Activated B cell treated with CpG ODN at 0.5 μM for 24 hours (primary cell): Measurements from ENCODE around the gene HOXC11. TPM values are rescaled to one million over a fixed set of nuclear protein-coding genes. Genes with fewer than 3 reads are reported as not detected.

Experiments used
- ATAC-seq: fragments of 200-7000 bp; cut with Tn5 transposase; one replicate; pipeline ENCODE4 v1.10.0; 2021; ENCODE audit warnings: low read depth, mild to moderate bottlenecking, moderate library complexity
- CTCF ChIA-PET: fragments of 350-600 bp; sonication (Branson Sonifier 250); formaldehyde crosslinking; loops from one replicate; lab custom pipeline; 2021; ENCODE audit warnings: antibody characterized with exemption; lab: Charles Lee
- POLR2A ChIA-PET: fragments of 350-600 bp; sonication (Branson Sonifier 250); formaldehyde crosslinking; loops from one replicate; lab custom pipeline; 2021; ENCODE audit warnings: antibody characterized with exemption; lab: Charles Lee
- DNase-seq: peaks from one replicate; pipeline ENCODE4 v3.0.0; 2022
- H3K27ac Mint-ChIP-seq: one replicate; pipeline ENCODE4 v1.8.0; 2020; ENCODE audit warnings: mixed read lengths
- H3K27me3 Mint-ChIP-seq: one replicate; pipeline ENCODE4 v1.8.0; 2021; ENCODE audit warnings: mixed read lengths
- H3K36me3 Mint-ChIP-seq: one replicate; pipeline ENCODE4 v1.8.0; 2021; ENCODE audit warnings: low read depth, mixed read lengths
- H3K4me1 Mint-ChIP-seq: one replicate; pipeline ENCODE4 v1.8.0; 2021; ENCODE audit warnings: mixed read lengths
- H3K4me3 Mint-ChIP-seq: one replicate; pipeline ENCODE4 v1.8.0; 2020; ENCODE audit warnings: mild to moderate bottlenecking, mixed read lengths
- H3K9me3 Mint-ChIP-seq: one replicate; pipeline ENCODE4 v1.8.0; 2020; ENCODE audit warnings: mixed read lengths
- intact Hi-C: fragments of 100-400 bp; cut with micrococcal nuclease; formaldehyde crosslinking; loops from one replicate; pipeline ENCODE4 v1.15.1; 2024
- total RNA-seq: library from RNA; stranded (reverse); gene quantifications from 2 replicates; pipeline ENCODE4 v1.2.3, GENCODE V29; 2022
- TF ChIP-seq, protein P1 (sequence below): fragments of 200-600 bp; IDR thresholded peaks from one replicate; pipeline ENCODE4 v1.8.0; 2022; ENCODE audit warnings: antibody characterized with exemption, mild to moderate bottlenecking

Gene HOXC11
- total RNA-seq, 1 donor from 2014 or later: not detected

DNA sequence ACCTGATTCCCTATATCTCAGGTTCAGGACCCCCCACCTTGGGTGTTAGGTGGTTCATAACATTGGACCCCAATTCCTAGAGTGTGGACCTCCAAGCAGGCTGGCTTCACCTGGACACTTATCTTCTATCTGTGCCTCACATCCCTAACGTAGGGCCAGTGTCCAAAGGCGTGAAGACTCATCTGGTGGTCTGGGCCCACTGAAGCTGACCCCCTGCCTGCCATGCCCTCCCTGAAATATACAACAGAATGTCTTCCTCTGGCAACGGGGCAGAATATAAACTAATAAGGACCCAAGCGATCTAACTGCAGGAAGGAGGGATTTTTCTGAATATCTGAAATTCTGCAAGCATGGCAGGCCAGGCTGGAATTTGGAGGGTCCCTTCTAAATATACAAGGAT, 28.7 kb upstream of the HOXC11 start:
- no peak for ATAC-seq
- Mint-ChIP-seq H3K4me3 (no peak overlapping the region), H3K4me1 (no peaks in the 10 kb centered on the region), H3K27ac (no peak overlapping the region), H3K36me3 (no peaks in the 10 kb centered on the region), H3K9me3 (no peaks in the 10 kb centered on the region), H3K27me3 (peaks cover 78% of the 10 kb centered on the region)
- ChIA-PET POLR2A (no interaction called here), CTCF (no interaction called here)
- intact Hi-C loops: no loop called here
- DNase-seq: no peak
- TF ChIP-seq, protein P1, sequence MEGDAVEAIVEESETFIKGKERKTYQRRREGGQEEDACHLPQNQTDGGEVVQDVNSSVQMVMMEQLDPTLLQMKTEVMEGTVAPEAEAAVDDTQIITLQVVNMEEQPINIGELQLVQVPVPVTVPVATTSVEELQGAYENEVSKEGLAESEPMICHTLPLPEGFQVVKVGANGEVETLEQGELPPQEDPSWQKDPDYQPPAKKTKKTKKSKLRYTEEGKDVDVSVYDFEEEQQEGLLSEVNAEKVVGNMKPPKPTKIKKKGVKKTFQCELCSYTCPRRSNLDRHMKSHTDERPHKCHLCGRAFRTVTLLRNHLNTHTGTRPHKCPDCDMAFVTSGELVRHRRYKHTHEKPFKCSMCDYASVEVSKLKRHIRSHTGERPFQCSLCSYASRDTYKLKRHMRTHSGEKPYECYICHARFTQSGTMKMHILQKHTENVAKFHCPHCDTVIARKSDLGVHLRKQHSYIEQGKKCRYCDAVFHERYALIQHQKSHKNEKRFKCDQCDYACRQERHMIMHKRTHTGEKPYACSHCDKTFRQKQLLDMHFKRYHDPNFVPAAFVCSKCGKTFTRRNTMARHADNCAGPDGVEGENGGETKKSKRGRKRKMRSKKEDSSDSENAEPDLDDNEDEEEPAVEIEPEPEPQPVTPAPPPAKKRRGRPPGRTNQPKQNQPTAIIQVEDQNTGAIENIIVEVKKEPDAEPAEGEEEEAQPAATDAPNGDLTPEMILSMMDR: no peak

DNA sequence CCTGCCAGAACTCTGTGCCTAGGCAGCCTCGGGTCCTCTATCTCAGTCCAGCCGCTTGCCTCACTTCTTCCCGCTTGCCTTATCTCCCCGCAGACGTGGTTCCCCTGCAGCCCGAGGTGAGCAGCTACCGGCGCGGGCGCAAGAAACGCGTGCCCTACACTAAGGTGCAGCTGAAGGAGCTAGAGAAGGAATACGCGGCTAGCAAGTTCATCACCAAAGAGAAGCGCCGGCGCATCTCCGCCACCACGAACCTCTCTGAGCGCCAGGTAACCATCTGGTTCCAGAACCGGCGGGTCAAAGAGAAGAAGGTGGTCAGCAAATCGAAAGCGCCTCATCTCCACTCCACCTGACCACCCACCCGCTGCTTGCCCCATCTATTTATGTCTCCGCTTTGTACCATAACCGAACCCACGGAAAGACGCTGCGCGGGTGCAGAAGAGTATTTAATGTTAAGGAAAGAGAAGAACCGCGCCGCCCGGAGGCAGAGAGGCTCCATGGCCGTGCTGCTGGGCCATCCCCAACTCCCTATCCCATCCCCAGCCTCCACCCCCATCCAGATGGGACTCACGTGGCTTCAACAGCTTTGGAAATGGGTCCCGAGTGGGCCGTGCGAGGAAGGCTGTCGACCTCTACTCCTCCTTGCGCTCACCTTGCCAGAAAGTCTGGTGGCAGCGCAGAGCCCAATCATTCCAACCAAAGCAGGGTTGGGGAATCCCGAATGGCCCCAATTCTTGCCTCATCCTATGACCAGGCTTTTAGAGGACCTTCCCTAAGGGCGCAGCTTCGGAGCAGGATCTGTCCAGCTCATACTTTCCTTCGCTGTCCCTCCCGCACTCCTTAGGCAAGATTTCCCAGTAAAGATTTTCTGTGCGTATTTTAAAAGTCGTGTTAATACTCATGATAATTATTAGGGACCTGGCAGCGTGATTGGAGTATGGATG, 27.7 kb upstream of the HOXC11 start:
- TF ChIP-seq, protein P1: no peak
- ATAC-seq (no peak), DNase-seq (no peak)
- Mint-ChIP-seq H3K4me3 (no peak overlapping the region), H3K27ac (no peak overlapping the region), H3K9me3 (no peaks in the 10 kb centered on the region), H3K4me1 (no peaks in the 10 kb centered on the region), H3K27me3 (peaks cover 73% of the 10 kb centered on the region), H3K36me3 (no peaks in the 10 kb centered on the region)
- CTCF ChIA-PET: no interaction called here
- POLR2A ChIA-PET: no interaction called here
- intact Hi-C loops: no loop called here

DNA sequence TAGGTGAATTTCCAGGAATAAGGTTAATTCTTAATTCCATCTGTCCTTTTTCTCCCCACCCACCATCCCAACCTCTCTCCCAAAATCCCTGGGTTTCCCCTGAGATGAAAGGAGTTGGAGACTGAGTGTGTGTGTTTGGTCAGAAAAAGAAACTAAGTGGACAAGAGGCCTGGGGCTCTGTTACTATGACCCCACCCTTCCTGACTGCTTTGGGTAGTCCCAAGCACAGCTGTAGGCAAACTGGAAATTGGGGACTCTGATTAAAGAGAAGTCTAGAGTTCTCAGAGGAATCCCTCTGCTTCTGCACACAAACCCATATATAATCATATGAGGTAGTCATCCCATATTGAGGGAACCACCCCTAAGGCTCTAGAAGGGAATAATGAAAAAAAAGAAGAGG, 25.2 kb upstream of the HOXC11 start:
- peaks cover 76% of the 10 kb centered on the region for H3K27me3 Mint-ChIP-seq
- ATAC-seq: no peak
- H3K9me3 Mint-ChIP-seq: no peaks in the 10 kb centered on the region
- H3K36me3 Mint-ChIP-seq: no peaks in the 10 kb centered on the region
- no peak for DNase-seq
- ChIA-PET POLR2A (no interaction called here), CTCF (no interaction called here)
- H3K4me1 Mint-ChIP-seq: peaks cover 4% of the 10 kb centered on the region
- no peak overlapping the region for H3K27ac Mint-ChIP-seq
- intact Hi-C loops: no loop called here
- H3K4me3 Mint-ChIP-seq: no peak overlapping the region
- TF ChIP-seq, protein P1: no peak

DNA sequence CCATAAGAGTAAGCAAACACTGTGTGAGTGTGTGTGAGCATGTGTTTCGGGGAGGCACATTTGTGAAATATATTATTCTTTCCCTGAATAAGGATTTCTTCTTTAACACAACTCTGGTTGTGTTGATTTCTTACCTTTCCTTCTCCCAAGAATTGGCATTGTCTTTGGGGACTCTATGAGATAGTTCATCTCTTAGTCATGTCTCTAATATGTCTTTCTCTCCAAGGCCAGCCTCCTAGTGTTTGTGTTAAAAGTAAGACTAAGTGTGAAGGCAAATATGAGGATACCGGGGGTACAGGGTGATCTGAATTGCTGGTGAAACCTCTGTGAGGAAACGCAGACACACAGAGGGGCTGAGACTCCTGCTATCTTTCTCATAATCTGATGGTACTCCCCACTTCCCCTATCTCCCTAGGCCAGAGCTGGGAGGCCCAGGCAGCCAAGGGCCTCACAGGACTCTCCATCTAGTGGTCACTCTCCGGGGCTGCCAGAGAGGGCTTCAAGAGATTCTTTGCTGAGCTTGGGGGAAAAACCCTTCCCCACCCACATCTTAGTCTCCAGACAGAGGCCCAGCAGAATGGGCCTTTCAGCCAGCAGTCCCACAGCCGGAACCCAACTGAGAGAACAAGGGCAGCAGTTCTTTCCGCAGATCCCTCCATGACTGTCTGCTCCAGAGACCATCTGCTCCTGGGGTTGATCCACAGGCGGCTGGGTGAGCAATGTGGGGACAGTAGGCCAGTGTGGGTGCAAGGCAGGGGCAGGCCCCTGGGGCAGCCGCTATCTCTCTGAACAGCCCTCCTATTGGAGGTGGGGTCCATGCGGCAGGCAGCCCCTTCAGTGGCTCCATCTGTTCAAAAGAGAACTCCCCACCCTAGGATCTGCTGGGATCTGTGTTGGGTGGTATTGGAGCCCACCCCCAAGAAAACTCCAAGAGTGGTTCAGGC, 24.0 kb upstream of the HOXC11 start:
- DNase-seq: no peak
- peaks cover 4% of the 10 kb centered on the region for H3K4me1 Mint-ChIP-seq
- no peak overlapping the region for H3K27ac Mint-ChIP-seq
- H3K4me3 Mint-ChIP-seq: no peak overlapping the region
- CTCF ChIA-PET: no interaction called here
- POLR2A ChIA-PET: interaction anchor here (0.5 kb wide), 1 partner anchor 42 kb away, joined by 3 read pairs; no protein-coding TSS in a partner anchor
- ATAC-seq: no peak
- peaks cover 77% of the 10 kb centered on the region for H3K27me3 Mint-ChIP-seq
- no peaks in the 10 kb centered on the region for H3K36me3 Mint-ChIP-seq
- no peaks in the 10 kb centered on the region for H3K9me3 Mint-ChIP-seq
- TF ChIP-seq, protein P1: no peak
- intact Hi-C loops: no loop called here
